ENCODE results near the gene LGI4.

Gene LGI4

GRCh38 chr19:35177377-35178274, 42.8 kb upstream of the LGI4 start:
- no peak overlapping the region for H3K56ac ChIP-seq (ENCODE audit: low read length)
- no peak overlapping the region for H2BK120ac ChIP-seq (ENCODE audit: low read depth, low read length)
- H3K27me3 ChIP-seq (ENCODE audit: insufficient read depth, low read length, poor library complexity), result no peaks in the 10 kb centered on the region
- no peak overlapping the region for H2BK5ac ChIP-seq (ENCODE audit: low read length)
- no peak overlapping the region for H2AK5ac ChIP-seq (ENCODE audit: low read length)
- DNase-seq, result no peak
- no peak overlapping the region for H2BK15ac ChIP-seq (replicated peaks; ENCODE audit: low read depth)
- H3K23ac ChIP-seq (ENCODE audit: low read length), result no peak overlapping the region
- H3K36me3 ChIP-seq (ENCODE audit: control insufficient read depth, insufficient read depth, low read length), result no peaks in the 10 kb centered on the region
- no peak overlapping the region for H4K5ac ChIP-seq (ENCODE audit: low read length)
- no peak overlapping the region for H3K18ac ChIP-seq (ENCODE audit: low read length)
- H3K4me1 ChIP-seq (ENCODE audit: control insufficient read depth, low read depth, low read length), result no peaks in the 10 kb centered on the region
- no peaks in the 10 kb centered on the region for H3K79me2 ChIP-seq (ENCODE audit: control insufficient read depth, insufficient read depth, low read length)
- H3K4me3 ChIP-seq (ENCODE audit: low read length), result no peak overlapping the region
- no peak overlapping the region for H3K4me2 ChIP-seq (ENCODE audit: low read length)
- no peak overlapping the region for H3K4ac ChIP-seq (ENCODE audit: low read depth, low read length)
- H3K9ac ChIP-seq (ENCODE audit: low read length), result no peak overlapping the region
- WGBS (ENCODE audit: extremely low coverage, insufficient coverage, low lambda C conversion rate), result no CpG with 5 or more reads among the region's 7 CpGs
- no peaks in the 10 kb centered on the region for H3K79me1 ChIP-seq (ENCODE audit: low read length)
- H3K27ac ChIP-seq (ENCODE audit: low read depth, low read length), result no peak overlapping the region
- no peak overlapping the region for H4K8ac ChIP-seq (ENCODE audit: low read depth, low read length)

GRCh38 chr19:35176181-35176570, 41.3 kb upstream of the LGI4 start:
- H3K27ac ChIP-seq (ENCODE audit: low read depth, low read length), result no peak overlapping the region
- DNase-seq, result no peak
- no peaks in the 10 kb centered on the region for H3K79me2 ChIP-seq (ENCODE audit: control insufficient read depth, insufficient read depth, low read length)
- no peak overlapping the region for H3K23ac ChIP-seq (ENCODE audit: low read length)
- H3K79me1 ChIP-seq (ENCODE audit: low read length), result no peaks in the 10 kb centered on the region
- H4K5ac ChIP-seq (ENCODE audit: low read length), result no peak overlapping the region
- H2BK5ac ChIP-seq (ENCODE audit: low read length), result no peak overlapping the region
- H3K27me3 ChIP-seq (ENCODE audit: insufficient read depth, low read length, poor library complexity), result no peaks in the 10 kb centered on the region
- no peak overlapping the region for H2BK120ac ChIP-seq (ENCODE audit: low read depth, low read length)
- no CpG with 5 or more reads among the region's 3 CpGs for WGBS (ENCODE audit: extremely low coverage, insufficient coverage, low lambda C conversion rate)
- no peak overlapping the region for H3K9ac ChIP-seq (ENCODE audit: low read length)
- no peak overlapping the region for H3K4me3 ChIP-seq (ENCODE audit: low read length)
- H3K56ac ChIP-seq (ENCODE audit: low read length), result no peak overlapping the region
- H3K4me1 ChIP-seq (ENCODE audit: control insufficient read depth, low read depth, low read length), result no peaks in the 10 kb centered on the region
- no peak overlapping the region for H2BK15ac ChIP-seq (replicated peaks; ENCODE audit: low read depth)
- H3K4me2 ChIP-seq (ENCODE audit: low read length), result no peak overlapping the region
- no peak overlapping the region for H3K4ac ChIP-seq (ENCODE audit: low read depth, low read length)
- no peak overlapping the region for H4K8ac ChIP-seq (ENCODE audit: low read depth, low read length)
- H3K36me3 ChIP-seq (ENCODE audit: control insufficient read depth, insufficient read depth, low read length), result no peaks in the 10 kb centered on the region
- no peak overlapping the region for H2AK5ac ChIP-seq (ENCODE audit: low read length)
- H3K18ac ChIP-seq (ENCODE audit: low read length), result no peak overlapping the region

- Histone ChIP-seq H2BK120ac (ENCODE audit: low read depth, low read length) (no peak overlapping the region), H3K9ac (ENCODE audit: low read length) (no peak overlapping the region), H2BK5ac (ENCODE audit: low read length) (no peak overlapping the region), H3K36me3 (ENCODE audit: control insufficient read depth, insufficient read depth, low read length) (no peaks in the 10 kb centered on the region), H3K56ac (ENCODE audit: low read length) (no peak overlapping the region), H3K23ac (ENCODE audit: low read length) (no peak overlapping the region), H3K18ac (ENCODE audit: low read length) (no peak overlapping the region), H2BK15ac (replicated peaks; ENCODE audit: low read depth) (no peak overlapping the region), H4K8ac (ENCODE audit: low read depth, low read length) (no peak overlapping the region), H4K5ac (ENCODE audit: low read length) (no peak overlapping the region), H3K27me3 (ENCODE audit: insufficient read depth, low read length, poor library complexity) (no peaks in the 10 kb centered on the region), H3K4me3 (ENCODE audit: low read length) (no peak overlapping the region), H3K4ac (ENCODE audit: low read depth, low read length) (no peak overlapping the region), H3K4me1 (ENCODE audit: control insufficient read depth, low read depth, low read length) (no peaks in the 10 kb centered on the region), H3K79me1 (ENCODE audit: low read length) (no peaks in the 10 kb centered on the region), H3K79me2 (ENCODE audit: control insufficient read depth, insufficient read depth, low read length) (no peaks in the 10 kb centered on the region), H3K4me2 (ENCODE audit: low read length) (no peak overlapping the region), H2AK5ac (ENCODE audit: low read length) (no peak overlapping the region), H3K27ac (ENCODE audit: low read depth, low read length) (no peak overlapping the region)
- WGBS (ENCODE audit: extremely low coverage, insufficient coverage, low lambda C conversion rate), result no CpG with 5 or more reads among the region's 6 CpGs
- DNase-seq, result no peak
These were observed 39.4 kb upstream of the LGI4 start for GRCh38 chr19:35174226-35174625.

- Histone ChIP-seq H3K79me2 (ENCODE audit: control insufficient read depth, insufficient read depth, low read length) (no peaks in the 10 kb centered on the region), H3K27ac (ENCODE audit: low read depth, low read length) (no peak overlapping the region), H3K56ac (ENCODE audit: low read length) (no peak overlapping the region), H3K4me2 (ENCODE audit: low read length) (no peak overlapping the region), H2BK5ac (ENCODE audit: low read length) (no peak overlapping the region), H2BK120ac (ENCODE audit: low read depth, low read length) (no peak overlapping the region), H3K36me3 (ENCODE audit: control insufficient read depth, insufficient read depth, low read length) (no peaks in the 10 kb centered on the region), H3K4me3 (ENCODE audit: low read length) (no peak overlapping the region), H4K5ac (ENCODE audit: low read length) (no peak overlapping the region), H3K23ac (ENCODE audit: low read length) (no peak overlapping the region), H3K4me1 (ENCODE audit: control insufficient read depth, low read depth, low read length) (no peaks in the 10 kb centered on the region), H3K18ac (ENCODE audit: low read length) (no peak overlapping the region), H4K8ac (ENCODE audit: low read depth, low read length) (no peak overlapping the region), H3K27me3 (ENCODE audit: insufficient read depth, low read length, poor library complexity) (no peaks in the 10 kb centered on the region), H2BK15ac (replicated peaks; ENCODE audit: low read depth) (no peak overlapping the region), H2AK5ac (ENCODE audit: low read length) (no peak overlapping the region), H3K9ac (ENCODE audit: low read length) (no peak overlapping the region), H3K4ac (ENCODE audit: low read depth, low read length) (no peak overlapping the region), H3K79me1 (ENCODE audit: low read length) (no peaks in the 10 kb centered on the region)
- no peak for DNase-seq
- no CpG with 5 or more reads among the region's 3 CpGs for WGBS (ENCODE audit: extremely low coverage, insufficient coverage, low lambda C conversion rate)
These were observed 36.9 kb upstream of the LGI4 start for GRCh38 chr19:35171730-35172129.

GRCh38 chr19:35170359-35171061, 35.7 kb upstream of the LGI4 start:
- no peak overlapping the region for H2BK5ac ChIP-seq (ENCODE audit: low read length)

More at GRCh38 chr19:35170359-35171061, 35.7 kb upstream of the LGI4 start:
- Histone ChIP-seq H3K79me2 (ENCODE audit: control insufficient read depth, insufficient read depth, low read length) (no peaks in the 10 kb centered on the region), H3K4ac (ENCODE audit: low read depth, low read length) (no peak overlapping the region), H3K56ac (ENCODE audit: low read length) (no peak overlapping the region), H3K18ac (ENCODE audit: low read length) (no peak overlapping the region), H2BK15ac (replicated peaks; ENCODE audit: low read depth) (no peak overlapping the region), H3K36me3 (ENCODE audit: control insufficient read depth, insufficient read depth, low read length) (peaks cover 3% of the 10 kb centered on the region), H3K23ac (ENCODE audit: low read length) (no peak overlapping the region), H4K5ac (ENCODE audit: low read length) (no peak overlapping the region), H3K27me3 (ENCODE audit: insufficient read depth, low read length, poor library complexity) (no peaks in the 10 kb centered on the region), H4K8ac (ENCODE audit: low read depth, low read length) (no peak overlapping the region), H3K4me3 (ENCODE audit: low read length) (no peak overlapping the region), H3K27ac (ENCODE audit: low read depth, low read length) (no peak overlapping the region), H3K9ac (ENCODE audit: low read length) (no peak overlapping the region), H3K4me2 (ENCODE audit: low read length) (no peak overlapping the region), H3K79me1 (ENCODE audit: low read length) (no peaks in the 10 kb centered on the region), H2AK5ac (ENCODE audit: low read length) (no peak overlapping the region), H3K4me1 (ENCODE audit: control insufficient read depth, low read depth, low read length) (no peaks in the 10 kb centered on the region), H2BK120ac (ENCODE audit: low read depth, low read length) (no peak overlapping the region)
- no CpG with 5 or more reads among the region's 7 CpGs for WGBS (ENCODE audit: extremely low coverage, insufficient coverage, low lambda C conversion rate)
- no peak for DNase-seq

All from mesendoderm (in vitro differentiated cells).